IMR-90 (cell line): ENCODE data around the gene CASP3. TPM values are rescaled to one million over a fixed set of nuclear protein-coding genes. Genes with fewer than 3 reads are reported as not detected.

Experiments
- ATAC-seq: fragments of 200-7000 bp; cut with Tn5 transposase; 2 replicates; pipeline ENCODE4 v1.9.1; 2020; ENCODE audit warnings: low read depth, mild to moderate bottlenecking, moderate library complexity
- BruUV-seq: library from RNA; stranded (reverse); fragments of 400-500 nt; replicated peaks from 2 replicates; lab custom pipeline; 2021; lab: Mats Ljungman, UMichigan
- CTCF ChIA-PET: fragments of 300-600 bp; formaldehyde crosslinking; extraction: SDS; loops from one replicate; lab custom pipeline; 2021; ENCODE audit warnings: antibody characterized with exemption; lab: Yijun Ruan, JAX
- POLR2A ChIA-PET: fragments of 300-600 bp; sonication (Branson Sonifier 250); formaldehyde crosslinking; loops from one replicate; lab custom pipeline; 2022; ENCODE audit warnings: antibody characterized with exemption; ENCODE audit not compliant: unreplicated experiment; lab: Charles Lee
- DNase-seq: peaks from one replicate; pipeline ENCODE4 v3.0.0; 2013
- H2AFZ ChIP-seq: replicated peaks from 2 replicates; pipeline ENCODE3; 2013; ENCODE audit warnings: low read length, mild to moderate bottlenecking; ENCODE audit not compliant: poor library complexity
- H2AK5ac ChIP-seq: 2 replicates; pipeline ENCODE4 v1.6.1; 2013; ENCODE audit warnings: low read depth, low read length, inconsistent platforms
- H2AK9ac ChIP-seq: replicated peaks from 2 replicates; pipeline ENCODE3; 2013; ENCODE audit warnings: mild to moderate bottlenecking, low read depth, low read length, moderate library complexity; ENCODE audit not compliant: poor library complexity
- H2BK120ac ChIP-seq: 2 replicates; pipeline ENCODE4 v1.6.1; 2013; ENCODE audit warnings: low read depth, low read length, inconsistent platforms
- H2BK15ac ChIP-seq: 3 replicates; pipeline ENCODE4 v1.6.1; 2013; ENCODE audit warnings: low read depth, low read length, inconsistent platforms
- H2BK20ac ChIP-seq: 2 replicates; pipeline ENCODE4 v1.6.1; 2013; ENCODE audit warnings: low read depth, mild to moderate bottlenecking, inconsistent platforms, low read length, moderate library complexity
- H2BK5ac ChIP-seq: 2 replicates; pipeline ENCODE4 v1.6.1; 2013; ENCODE audit warnings: mild to moderate bottlenecking, low read depth, low read length, inconsistent platforms; ENCODE audit not compliant: poor library complexity, severe bottlenecking
- H3K14ac ChIP-seq: replicated peaks from 2 replicates; pipeline ENCODE4 v1.6.1; 2013; ENCODE audit warnings: low read depth, low read length, inconsistent platforms
- H3K18ac ChIP-seq: 2 replicates; pipeline ENCODE4 v1.6.1; 2013; ENCODE audit warnings: low read depth, low read length, control low read depth
- H3K23ac ChIP-seq: 2 replicates; pipeline ENCODE4 v1.6.1; 2013; ENCODE audit warnings: low read depth, low read length, inconsistent platforms
- H3K27ac ChIP-seq: 2 replicates; pipeline ENCODE4 v1.5.1; 2013; ENCODE audit warnings: mild to moderate bottlenecking, control low read depth, low read length; ENCODE audit not compliant: insufficient read depth
- H3K27me3 ChIP-seq: 2 replicates; pipeline ENCODE4 v1.6.1; 2013; ENCODE audit warnings: low read length; ENCODE audit not compliant: control insufficient read depth, insufficient read depth
- H3K36me3 ChIP-seq: 2 replicates; pipeline ENCODE4 v1.6.1; 2013; ENCODE audit warnings: low read length, mixed read lengths; ENCODE audit not compliant: control insufficient read depth, insufficient read depth
- H3K4ac ChIP-seq: 2 replicates; pipeline ENCODE4 v1.6.1; 2013; ENCODE audit warnings: low read depth, low read length, inconsistent platforms
- H3K4me1 ChIP-seq: 2 replicates; pipeline ENCODE4 v1.6.1; 2013; ENCODE audit warnings: low read length, mixed read lengths; ENCODE audit not compliant: control insufficient read depth, insufficient read depth
- H3K4me2 ChIP-seq: 2 replicates; pipeline ENCODE4 v1.6.1; 2013; ENCODE audit warnings: low read depth, mild to moderate bottlenecking, control low read depth, low read length, moderate library complexity
- H3K4me3 ChIP-seq: 2 replicates; pipeline ENCODE4 v1.5.1; 2013; ENCODE audit warnings: low read depth, mild to moderate bottlenecking, control low read depth, low read length, moderate library complexity; ENCODE audit not compliant: insufficient read depth
- H3K56ac ChIP-seq: 2 replicates; pipeline ENCODE4 v1.6.1; 2013; ENCODE audit warnings: low read length, inconsistent platforms; ENCODE audit not compliant: insufficient read depth; ENCODE audit errors: extremely low read depth
- H3K79me1 ChIP-seq, 2 experiments: 2 replicates each; pipeline ENCODE4 v1.6.1; 2013; ENCODE audit warnings: low read length in 2 of 2, inconsistent platforms in 1 of 2, low read depth in 1 of 2
- H3K9ac ChIP-seq: 2 replicates; pipeline ENCODE4 v1.6.1; 2013; ENCODE audit warnings: low read depth, low read length, control low read depth
- H3K9me1 ChIP-seq: 2 replicates; pipeline ENCODE4 v1.6.1; 2013; ENCODE audit warnings: low read length, inconsistent platforms; ENCODE audit not compliant: insufficient read depth
- H3K9me3 ChIP-seq: 2 replicates; pipeline ENCODE4 v1.6.1; 2013; ENCODE audit warnings: low read length; ENCODE audit not compliant: control insufficient read depth, insufficient read depth
- H4K20me1 ChIP-seq: 2 replicates; pipeline ENCODE4 v1.6.1; 2013; ENCODE audit warnings: low read length, inconsistent platforms; ENCODE audit not compliant: insufficient read depth
- H4K5ac ChIP-seq: 2 replicates; pipeline ENCODE4 v1.6.1; 2013; ENCODE audit warnings: mild to moderate bottlenecking, low read depth, low read length, control low read depth
- H4K8ac ChIP-seq, 2 experiments: 2 replicates each; pipeline ENCODE4 v1.6.1; 2013; ENCODE audit warnings: low read depth in 2 of 2, low read length in 2 of 2, control low read depth in 1 of 2, inconsistent platforms in 1 of 2
- H4K91ac ChIP-seq: 2 replicates; pipeline ENCODE4 v1.6.1; 2013; ENCODE audit warnings: low read depth, low read length, inconsistent platforms; ENCODE audit not compliant: insufficient read depth
- BHLHE40 ChIP-seq: fragments of 150-350 bp; IDR thresholded peaks from 2 replicates; pipeline ENCODE4 v1.6.1; 2016; ENCODE audit warnings: mild to moderate bottlenecking, low read depth, low read length
- CEBPB ChIP-seq: IDR thresholded peaks from 2 replicates; pipeline ENCODE4 v1.6.1; 2012; ENCODE audit warnings: low read depth, low read length, improper control_type of control experiment
- CHD1 ChIP-seq: IDR thresholded peaks from 2 replicates; pipeline ENCODE4 v1.6.1; 2012; ENCODE audit warnings: low read depth, low read length, improper control_type of control experiment
- FOS ChIP-seq: fragments of 150-350 bp; IDR thresholded peaks from 2 replicates; pipeline ENCODE4 v1.6.1; 2016; ENCODE audit warnings: low read depth, low read length
- MAFK ChIP-seq: IDR thresholded peaks from 2 replicates; pipeline ENCODE4 v1.6.1; 2012; ENCODE audit warnings: low read depth, low read length, improper control_type of control experiment
- MAZ ChIP-seq: IDR thresholded peaks from 2 replicates; pipeline ENCODE4 v1.6.1; 2012; ENCODE audit warnings: low read depth, mild to moderate bottlenecking, low read length, improper control_type of control experiment, moderate library complexity, borderline replicate concordance
- MXI1 ChIP-seq: IDR thresholded peaks from 2 replicates; pipeline ENCODE4 v1.6.1; 2012; ENCODE audit warnings: low read depth, mild to moderate bottlenecking, low read length, moderate library complexity, borderline replicate concordance
- NFE2L2 ChIP-seq: fragments of 150-350 bp; IDR thresholded peaks from 2 replicates; pipeline ENCODE4 v1.6.1; 2016; ENCODE audit warnings: low read depth, mild to moderate bottlenecking, low read length
- POLR2A ChIP-seq: IDR thresholded peaks from 2 replicates; pipeline ENCODE4 v1.6.1; 2012; ENCODE audit warnings: mild to moderate bottlenecking, low read depth, low read length
- RAD21 ChIP-seq: IDR thresholded peaks from 2 replicates; pipeline ENCODE4 v1.6.1; 2012; ENCODE audit warnings: low read length, improper control_type of control experiment
- RCOR1 ChIP-seq: IDR thresholded peaks from 2 replicates; pipeline ENCODE4 v1.6.1; 2012; ENCODE audit warnings: mild to moderate bottlenecking, low read length, improper control_type of control experiment; ENCODE audit not compliant: insufficient replicate concordance
- RFX5 ChIP-seq: IDR thresholded peaks from 2 replicates; pipeline ENCODE4 v1.8.0; 2012; ENCODE audit warnings: low read depth, mild to moderate bottlenecking, low read length, moderate library complexity
- SMC3 ChIP-seq: fragments of 150-350 bp; IDR thresholded peaks from 2 replicates; pipeline ENCODE4 v1.6.1; 2016; ENCODE audit warnings: low read depth, mild to moderate bottlenecking, antibody characterized with exemption, low read length, moderate library complexity
- dilution Hi-C: fragments of 300-500 bp; cut with HindIII; formaldehyde crosslinking; loops from one replicate; pipeline ENCODE4 v1.14.3; 2018; ENCODE audit warnings: low sequenced_read_pairs; ENCODE audit not compliant: unreplicated experiment
- in situ Hi-C: fragments of 300-500 bp; cut with MboI; formaldehyde crosslinking; loops from 3 replicates; pipeline ENCODE4 v1.14.3; 2019; ENCODE audit warnings: low sequenced_read_pairs, inconsistent platforms, mixed read lengths
- intact Hi-C: fragments of 100-400 bp; cut with micrococcal nuclease; formaldehyde crosslinking; loops from 2 replicates; pipeline ENCODE4 v1.10.0; 2022
- polyA plus RNA-seq, 3 experiments: library from polyadenylated mRNA; depleted of rRNA; stranded (reverse); fragments of >200 nt; gene quantifications; 2 replicates each; pipeline ENCODE4 v1.2.3, GENCODE V29; 2012; ENCODE audit warnings: low replicate concordance in 1 of 3
- total RNA-seq: library from RNA; depleted of rRNA; stranded (reverse); fragments of >200 nt; gene quantifications from 2 replicates; pipeline ENCODE4 v1.2.3, GENCODE V29; 2012
- TF ChIP-seq, protein P1 (sequence below): fragments of 150-350 bp; IDR thresholded peaks from 2 replicates; pipeline ENCODE4 v1.6.1; 2016; ENCODE audit warnings: low read depth, mild to moderate bottlenecking, low read length, moderate library complexity, borderline replicate concordance
- TF ChIP-seq, protein P2 (sequence below): fragments of 150-350 bp; IDR thresholded peaks from 2 replicates; pipeline ENCODE4 v1.6.1; 2017; ENCODE audit warnings: mild to moderate bottlenecking, antibody characterized with exemption, low read length, low read depth
- TF ChIP-seq, protein P3 (sequence below): conservative IDR thresholded peaks from 2 replicates; pipeline ENCODE4 v1.5.1; 2012; ENCODE audit warnings: mild to moderate bottlenecking, low read depth, low read length, improper control_type of control experiment

Gene CASP3
- total and polyA plus RNA-seq, 2 of the 4 experiments (the other 2 are of a cell fraction): 26.7 to 27.4 TPM

DNA sequence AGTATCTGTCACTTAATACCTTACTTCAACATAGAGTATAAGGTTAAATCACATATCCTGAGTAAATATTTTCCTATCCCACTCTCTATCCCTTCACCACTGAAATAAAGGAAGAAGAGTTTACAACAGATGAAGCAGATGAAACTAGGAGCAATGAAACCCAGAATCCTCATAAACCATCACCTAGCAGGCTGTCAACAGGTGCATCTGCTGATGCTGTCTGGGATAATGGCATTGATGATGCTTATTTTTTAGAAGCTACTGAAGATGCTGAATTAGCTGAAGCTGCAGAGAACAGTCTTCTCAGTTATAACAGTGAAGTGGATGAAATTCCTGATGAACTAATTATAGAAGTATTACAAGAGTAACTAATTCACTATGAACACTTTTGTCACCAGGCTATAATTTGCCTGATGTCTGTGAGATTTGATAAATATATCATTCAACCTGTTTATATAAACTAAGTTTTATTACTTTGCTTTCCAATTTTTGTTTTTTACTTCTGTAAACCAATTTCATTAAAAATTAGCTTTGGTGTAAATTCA is 45.2 kb upstream of the CASP3 start:
- H3K4ac ChIP-seq: no peak overlapping the region
- POLR2A ChIA-PET: no interaction called here
- H3K9ac ChIP-seq: no peak overlapping the region
- no peak overlapping the region for H2BK120ac ChIP-seq
- H3K4me2 ChIP-seq: no peak overlapping the region
- H3K79me1 ChIP-seq: 0 out of 4 replicates have a peak, but pooled peaks cover 0 to 2% of the 10 kb centered on the region in 2 experiments
- CTCF ChIA-PET: interaction anchor here (1.1 kb wide), 1 partner anchor 9 kb away, joined by 3 read pairs; no protein-coding TSS in a partner anchor
- H3K4me3 ChIP-seq: no peak overlapping the region
- no peaks in the 10 kb centered on the region for H3K9me1 ChIP-seq
- H2BK5ac ChIP-seq: no peak overlapping the region
- no peak overlapping the region for H2AK9ac ChIP-seq
- H3K36me3 ChIP-seq: peaks cover 1% of the 10 kb centered on the region; the same call in 1 of the 2 replicates
- H3K18ac ChIP-seq: no peak overlapping the region
- no peak overlapping the region for H2AFZ ChIP-seq
- no peak overlapping the region for H4K91ac ChIP-seq
- no peak overlapping the region for H3K27ac ChIP-seq
- H4K20me1 ChIP-seq: no peaks in the 10 kb centered on the region
- intact Hi-C loops (no loop called here), dilution Hi-C loops (no loop called here), in situ Hi-C loops (no loop called here)
- no peak for TF ChIP-seq FOS
- no peak for TF ChIP-seq MAZ
- TF ChIP-seq, protein P1, sequence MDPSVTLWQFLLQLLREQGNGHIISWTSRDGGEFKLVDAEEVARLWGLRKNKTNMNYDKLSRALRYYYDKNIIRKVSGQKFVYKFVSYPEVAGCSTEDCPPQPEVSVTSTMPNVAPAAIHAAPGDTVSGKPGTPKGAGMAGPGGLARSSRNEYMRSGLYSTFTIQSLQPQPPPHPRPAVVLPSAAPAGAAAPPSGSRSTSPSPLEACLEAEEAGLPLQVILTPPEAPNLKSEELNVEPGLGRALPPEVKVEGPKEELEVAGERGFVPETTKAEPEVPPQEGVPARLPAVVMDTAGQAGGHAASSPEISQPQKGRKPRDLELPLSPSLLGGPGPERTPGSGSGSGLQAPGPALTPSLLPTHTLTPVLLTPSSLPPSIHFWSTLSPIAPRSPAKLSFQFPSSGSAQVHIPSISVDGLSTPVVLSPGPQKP: no peak
- no peak for TF ChIP-seq RFX5
- TF ChIP-seq BHLHE40: no peak
- no peak for TF ChIP-seq POLR2A
- no peak for TF ChIP-seq MXI1
- TF ChIP-seq MAFK: no peak
- TF ChIP-seq, protein P2, sequence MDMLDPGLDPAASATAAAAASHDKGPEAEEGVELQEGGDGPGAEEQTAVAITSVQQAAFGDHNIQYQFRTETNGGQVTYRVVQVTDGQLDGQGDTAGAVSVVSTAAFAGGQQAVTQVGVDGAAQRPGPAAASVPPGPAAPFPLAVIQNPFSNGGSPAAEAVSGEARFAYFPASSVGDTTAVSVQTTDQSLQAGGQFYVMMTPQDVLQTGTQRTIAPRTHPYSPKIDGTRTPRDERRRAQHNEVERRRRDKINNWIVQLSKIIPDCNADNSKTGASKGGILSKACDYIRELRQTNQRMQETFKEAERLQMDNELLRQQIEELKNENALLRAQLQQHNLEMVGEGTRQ: no peak
- TF ChIP-seq CEBPB: no peak
- no peak for TF ChIP-seq CHD1
- TF ChIP-seq RCOR1: no peak
- no peak for TF ChIP-seq RAD21
- no peak for TF ChIP-seq SMC3
- TF ChIP-seq NFE2L2: no peak
- TF ChIP-seq, protein P3, sequence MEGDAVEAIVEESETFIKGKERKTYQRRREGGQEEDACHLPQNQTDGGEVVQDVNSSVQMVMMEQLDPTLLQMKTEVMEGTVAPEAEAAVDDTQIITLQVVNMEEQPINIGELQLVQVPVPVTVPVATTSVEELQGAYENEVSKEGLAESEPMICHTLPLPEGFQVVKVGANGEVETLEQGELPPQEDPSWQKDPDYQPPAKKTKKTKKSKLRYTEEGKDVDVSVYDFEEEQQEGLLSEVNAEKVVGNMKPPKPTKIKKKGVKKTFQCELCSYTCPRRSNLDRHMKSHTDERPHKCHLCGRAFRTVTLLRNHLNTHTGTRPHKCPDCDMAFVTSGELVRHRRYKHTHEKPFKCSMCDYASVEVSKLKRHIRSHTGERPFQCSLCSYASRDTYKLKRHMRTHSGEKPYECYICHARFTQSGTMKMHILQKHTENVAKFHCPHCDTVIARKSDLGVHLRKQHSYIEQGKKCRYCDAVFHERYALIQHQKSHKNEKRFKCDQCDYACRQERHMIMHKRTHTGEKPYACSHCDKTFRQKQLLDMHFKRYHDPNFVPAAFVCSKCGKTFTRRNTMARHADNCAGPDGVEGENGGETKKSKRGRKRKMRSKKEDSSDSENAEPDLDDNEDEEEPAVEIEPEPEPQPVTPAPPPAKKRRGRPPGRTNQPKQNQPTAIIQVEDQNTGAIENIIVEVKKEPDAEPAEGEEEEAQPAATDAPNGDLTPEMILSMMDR: no peak
- no peak overlapping the region; the same call in 2 of the 3 replicates for H2BK15ac ChIP-seq
- no peak for DNase-seq
- H4K8ac ChIP-seq: no peak overlapping the region
- H3K27me3 ChIP-seq: no peaks in the 10 kb centered on the region
- H2AK5ac ChIP-seq: no peak overlapping the region
- H2BK20ac ChIP-seq: no peak overlapping the region
- H3K4me1 ChIP-seq: peaks cover 2% of the 10 kb centered on the region; the same call in 1 of the 2 replicates
- no peak for ATAC-seq
- H4K5ac ChIP-seq: no peak overlapping the region
- no peaks in the 10 kb centered on the region for H3K9me3 ChIP-seq
- no peak overlapping the region for H3K23ac ChIP-seq
- H3K14ac ChIP-seq: no peak overlapping the region
- BruUV-seq: no TSS peak
- no peak overlapping the region for H3K56ac ChIP-seq
